Measurements from ENCODE around the gene KRT32.
"Not testable (repeated sequence)": the region's sequence is repeated elsewhere in the genome, so short reads cannot be mapped to it uniquely, and the experiment has no call there.

The KRT32 gene

DNA sequence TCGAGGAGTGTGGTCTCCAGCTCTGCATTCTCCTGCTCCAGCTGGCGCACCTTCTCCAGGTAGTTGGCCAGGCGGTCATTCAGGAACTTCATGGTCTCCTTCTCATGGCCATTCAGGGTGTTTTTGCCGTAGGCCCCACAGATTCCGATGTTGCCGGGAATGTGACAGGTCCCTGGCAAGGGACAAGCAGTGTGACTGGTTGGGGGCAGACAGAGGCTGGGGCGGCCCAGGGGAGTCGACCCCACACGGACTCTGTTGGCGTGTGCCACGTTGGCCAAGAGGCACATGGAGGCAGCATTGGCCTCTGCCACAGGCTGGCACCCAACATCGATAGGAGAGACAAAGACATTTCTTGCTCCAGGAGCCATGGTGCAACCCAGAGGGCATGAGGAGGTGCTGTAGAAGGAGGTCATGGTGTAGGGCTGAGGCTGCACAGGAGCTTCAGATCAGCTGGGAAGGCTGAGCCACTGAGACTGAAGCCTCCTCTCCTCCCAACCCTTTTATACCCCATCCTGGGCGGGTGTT, 43.0 kb downstream of the KRT32 start, which contains the start of gene KRT37:
KRT37 (minus strand) TSS at position 475 of the 525 bp plus-strand sequence; CDS start at position 413, 62 bp downstream.
- no peak for DNase-seq (ENCODE audit: low read depth)

GRCh38 chr17:41422586-41422985, 44.6 kb downstream of the KRT32 start:
- DNase-seq (ENCODE audit: low read depth): not testable (repeated sequence)

DNA sequence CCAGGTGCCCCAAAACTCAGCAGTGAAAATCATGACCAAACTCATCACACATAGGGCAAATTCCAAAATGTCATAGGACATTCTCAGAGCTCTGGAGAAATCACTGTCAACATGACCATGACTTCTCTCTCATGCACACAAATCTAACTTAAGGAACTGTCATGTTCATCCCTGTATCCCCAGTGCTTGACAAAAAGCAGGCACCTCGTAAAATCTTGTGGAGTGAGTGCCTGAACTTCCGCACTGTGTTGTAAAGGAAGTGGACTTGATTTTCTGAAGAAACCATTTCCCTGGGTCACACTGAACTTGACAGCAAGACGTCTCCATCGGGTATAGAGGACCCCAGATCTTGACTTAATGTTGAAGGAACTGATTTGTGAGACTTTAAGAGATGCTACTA, 45.6 kb downstream of the KRT32 start:
- DNase-seq (ENCODE audit: low read depth): no peak

GRCh38 chr17:41421116-41421515, 46.1 kb downstream of the KRT32 start:
- peak; percentile 72 for DNase-seq (ENCODE audit: low read depth)

DNA sequence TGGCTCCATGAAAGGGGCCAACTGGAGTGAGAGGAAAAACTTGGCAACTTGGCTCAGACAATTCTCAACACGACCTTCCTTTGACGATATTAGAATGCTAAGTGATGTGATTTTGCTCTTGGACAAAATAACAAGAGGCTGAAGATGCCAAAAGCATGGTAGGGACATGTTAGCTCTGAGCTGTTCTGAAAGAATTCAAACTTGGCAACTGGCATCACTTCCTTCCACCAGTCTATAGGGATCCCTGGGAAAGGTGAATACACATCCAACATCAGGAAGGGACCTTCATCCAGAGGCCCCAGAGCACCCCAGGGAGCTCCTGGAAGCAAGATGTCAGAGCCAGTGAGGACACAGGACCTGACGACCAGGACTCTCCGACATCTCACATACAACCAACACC, 47.1 kb downstream of the KRT32 start:
- peak; percentile 35 for DNase-seq (ENCODE audit: low read depth)

- DNase-seq (ENCODE audit: low read depth): no peak
Observed at GRCh38 chr17:41419716-41420115, 47.5 kb downstream of the KRT32 start.

DNA sequence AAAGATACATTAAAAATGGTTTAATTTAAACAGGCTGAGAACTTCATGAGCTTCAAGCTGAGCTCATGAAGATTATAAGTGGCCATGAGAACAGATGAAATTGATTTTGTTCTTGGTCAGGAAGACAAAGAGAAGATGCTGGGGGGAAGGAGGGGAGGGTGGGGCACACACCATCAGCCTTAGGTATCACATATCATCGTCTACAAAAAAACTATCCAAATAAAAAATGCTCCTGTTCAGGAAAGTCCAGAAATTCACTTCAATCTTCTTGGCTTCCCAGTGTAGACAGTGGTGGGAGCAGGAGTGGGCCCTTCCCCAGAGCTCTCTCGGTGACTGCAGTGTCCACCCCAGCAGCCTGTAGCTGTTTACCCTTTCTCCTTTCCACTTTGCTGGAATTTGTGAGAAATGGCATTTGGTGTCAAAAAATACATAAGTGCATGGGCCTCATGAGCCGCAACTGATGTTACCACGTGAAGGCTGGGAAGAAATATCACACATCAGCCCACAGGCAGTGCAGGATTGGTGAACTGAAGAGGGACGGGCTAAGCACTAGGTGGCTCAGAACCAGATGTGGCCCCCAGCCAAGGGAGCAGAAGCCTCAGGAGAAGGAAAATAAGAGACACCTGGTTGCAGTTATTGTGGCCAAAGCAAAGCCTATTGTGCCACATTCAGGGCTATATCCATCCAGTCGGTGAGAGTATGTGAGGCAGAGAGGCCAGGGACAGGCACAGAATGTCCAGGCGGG, 48.9 kb downstream of the KRT32 start:
- DNase-seq (ENCODE audit: low read depth): no peak

- peak; percentile 28 for DNase-seq (ENCODE audit: low read depth)
Observed at GRCh38 chr17:41417576-41418015, 49.6 kb downstream of the KRT32 start.

DNA sequence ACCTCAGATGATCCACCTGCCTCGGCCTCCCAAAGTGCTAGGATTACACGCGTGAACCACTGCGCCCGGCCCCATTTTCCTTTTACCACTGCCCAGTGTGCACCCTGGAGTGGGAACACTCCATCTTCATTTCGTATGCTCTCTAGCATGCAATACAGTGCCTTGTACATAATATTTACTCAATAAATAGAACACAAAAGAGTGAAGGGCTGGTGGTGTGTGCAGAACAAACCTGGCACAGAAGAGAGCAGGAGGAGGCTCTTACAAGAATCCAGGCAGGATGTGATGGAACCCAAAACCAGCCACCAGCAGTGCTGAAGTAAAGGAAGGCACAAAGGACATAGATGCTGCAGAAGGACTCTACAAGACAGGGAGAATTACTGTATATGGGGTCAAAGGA, 50.1 kb downstream of the KRT32 start:
- no peak for DNase-seq (ENCODE audit: low read depth)

DNA sequence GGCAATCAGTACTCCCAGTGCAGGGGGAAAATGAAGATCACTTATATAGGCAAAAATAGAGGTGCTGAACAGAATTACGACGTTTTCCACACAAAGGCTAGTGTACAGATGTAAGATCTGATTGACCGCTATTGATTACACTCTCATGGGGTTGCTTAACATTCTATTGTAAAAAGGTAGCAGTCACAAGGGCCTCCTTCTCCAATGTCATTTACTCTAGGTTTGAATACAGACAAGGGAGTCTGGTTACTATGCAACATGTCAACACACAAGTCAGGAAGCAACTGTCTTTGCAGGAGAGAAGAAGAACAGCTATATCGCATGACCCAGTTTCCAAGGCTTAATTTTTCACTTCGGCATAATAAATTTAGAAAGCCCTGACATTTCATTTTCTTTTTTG, 50.7 kb downstream of the KRT32 start:
- DNase-seq (ENCODE audit: low read depth): no peak

GRCh38 chr17:41415833-41416335, 51.3 kb downstream of the KRT32 start:
- peak; percentile 25 for DNase-seq (ENCODE audit: low read depth)

- no peak for DNase-seq (ENCODE audit: low read depth)
Observed at GRCh38 chr17:41415411-41415810, 51.8 kb downstream of the KRT32 start.

GRCh38 chr17:41413982-41414381, 53.2 kb downstream of the KRT32 start:
- DNase-seq (ENCODE audit: low read depth): no peak

GRCh38 chr17:41413353-41413957, 53.7 kb downstream of the KRT32 start:
- no peak for DNase-seq (ENCODE audit: low read depth)

- DNase-seq (ENCODE audit: low read depth): no peak
Observed at GRCh38 chr17:41411072-41411840, 55.9 kb downstream of the KRT32 start.
